HG02623 (cell line): ENCODE measurements around the gene DPP10.

Source experiments
- ATAC-seq: cut with Tn5 transposase; IDR thresholded peaks from one replicate; pipeline ENCODE4 v1.9.1; 2021; ENCODE audit warnings: moderate library complexity; ENCODE audit not compliant: unreplicated experiment

The DPP10 gene

DNA sequence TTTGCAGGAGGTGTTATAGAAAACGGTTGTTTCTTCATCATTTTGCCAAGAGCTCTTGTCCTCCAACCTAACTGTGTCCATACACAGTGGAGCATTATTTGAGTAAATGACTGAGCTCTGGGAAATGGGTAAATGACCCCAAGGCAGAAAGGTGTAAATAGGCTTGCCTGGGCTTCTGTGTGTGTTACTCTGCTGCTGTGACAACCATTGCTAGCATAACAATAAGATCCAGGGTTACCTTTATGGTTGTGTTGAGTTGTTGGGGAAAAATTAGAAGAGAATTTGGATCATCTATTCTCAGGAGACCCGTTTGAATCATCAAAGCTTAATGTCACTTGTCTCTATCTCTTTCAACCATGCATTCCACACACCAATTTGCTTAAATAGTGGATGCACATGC lies 672.7 kb downstream of the DPP10 start:
- ATAC-seq: no peak

DNA sequence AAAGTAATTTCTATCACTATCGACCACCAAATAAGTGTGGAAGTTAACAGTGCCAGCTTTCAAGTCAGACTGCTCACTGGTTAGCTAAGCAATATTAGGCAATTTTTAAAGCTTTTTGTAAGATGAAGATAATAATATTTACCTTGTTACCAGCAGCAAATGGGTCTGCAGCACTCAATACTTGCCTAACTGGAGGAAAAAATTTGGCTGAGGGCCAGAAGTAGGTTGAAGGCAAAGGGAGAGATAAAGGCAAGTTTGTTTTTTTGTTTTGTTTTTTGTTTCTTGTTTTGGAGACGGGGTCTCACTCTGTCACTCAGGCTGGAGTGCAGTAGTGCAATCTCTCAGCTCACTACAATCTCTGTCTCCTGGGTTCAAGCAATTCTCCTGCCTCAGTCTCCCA lies 675.9 kb downstream of the DPP10 start:
- no peak for ATAC-seq

DNA sequence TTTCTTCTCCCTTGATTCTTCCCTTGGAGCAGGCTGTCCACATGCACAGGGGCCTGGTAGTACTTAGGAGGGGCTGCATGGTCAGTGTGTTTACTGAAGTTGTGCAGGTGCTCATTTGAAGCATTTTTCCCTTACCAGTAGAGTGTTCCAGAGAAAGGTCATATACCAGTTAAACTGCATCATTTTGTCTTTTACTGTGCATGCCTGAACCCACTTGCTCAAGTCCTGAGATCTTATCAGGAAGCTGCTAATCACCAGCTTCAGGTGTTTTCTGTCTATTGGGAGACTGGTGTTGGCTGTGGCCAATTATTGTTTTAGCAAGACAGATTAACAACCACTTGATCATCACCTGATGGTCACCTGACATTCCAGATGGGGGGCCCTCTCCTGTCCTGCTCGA lies 676.6 kb downstream of the DPP10 start:
- no peak for ATAC-seq

GRCh38 chr2:115122701-115123100 lies 680.3 kb downstream of the DPP10 start:
- ATAC-seq: no peak

GRCh38 chr2:115124817-115125216 lies 682.4 kb downstream of the DPP10 start:
- ATAC-seq: no peak

DNA sequence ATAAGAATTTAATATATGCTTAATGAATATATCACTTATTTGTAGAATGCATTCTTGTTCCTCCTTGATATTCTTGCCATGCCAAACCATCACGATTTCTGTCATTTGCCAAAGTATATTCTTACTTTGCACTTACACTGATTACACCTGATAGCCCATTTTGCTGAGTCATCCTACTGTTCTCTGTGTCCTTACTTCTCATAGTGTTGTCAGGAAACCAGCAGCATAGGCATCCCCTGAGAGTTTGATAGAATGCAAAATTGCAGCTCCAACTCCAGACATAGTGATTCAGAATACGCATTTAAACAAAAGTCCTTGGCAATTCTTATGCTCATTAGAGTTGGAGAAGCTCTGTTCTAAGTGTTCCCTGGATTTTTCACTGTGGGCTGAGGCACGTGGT lies 687.1 kb downstream of the DPP10 start:
- ATAC-seq: no peak

DNA sequence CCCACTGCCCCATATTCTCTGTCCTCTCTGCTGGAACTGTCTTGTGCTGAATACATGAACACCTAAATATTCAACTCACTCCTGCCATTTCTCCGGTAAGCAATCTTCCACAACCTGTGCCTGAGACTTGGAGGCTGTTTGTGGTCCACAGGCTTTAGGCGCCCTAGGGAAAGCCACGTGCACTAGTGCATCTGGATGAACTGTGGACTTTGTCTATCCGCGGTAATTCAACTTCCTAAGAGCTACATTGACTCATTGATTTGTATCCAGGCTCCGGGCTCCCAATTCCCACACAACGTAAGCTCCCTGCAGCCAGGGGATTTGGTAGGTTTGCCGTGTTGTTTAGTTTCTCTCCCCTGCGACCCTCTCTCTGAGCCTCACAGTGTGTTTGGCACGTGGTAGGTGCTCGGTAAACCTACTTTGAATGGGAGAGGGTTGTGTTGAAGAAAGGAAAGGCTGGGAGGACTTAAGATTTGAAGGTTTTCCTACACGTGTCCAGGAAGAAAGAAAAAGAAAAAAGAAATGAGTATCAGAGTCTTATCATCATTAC lies 718.2 kb downstream of the DPP10 start:
- ATAC-seq: no peak

GRCh38 chr2:115161081-115161770 lies 718.8 kb downstream of the DPP10 start:
- ATAC-seq: no peak

DNA sequence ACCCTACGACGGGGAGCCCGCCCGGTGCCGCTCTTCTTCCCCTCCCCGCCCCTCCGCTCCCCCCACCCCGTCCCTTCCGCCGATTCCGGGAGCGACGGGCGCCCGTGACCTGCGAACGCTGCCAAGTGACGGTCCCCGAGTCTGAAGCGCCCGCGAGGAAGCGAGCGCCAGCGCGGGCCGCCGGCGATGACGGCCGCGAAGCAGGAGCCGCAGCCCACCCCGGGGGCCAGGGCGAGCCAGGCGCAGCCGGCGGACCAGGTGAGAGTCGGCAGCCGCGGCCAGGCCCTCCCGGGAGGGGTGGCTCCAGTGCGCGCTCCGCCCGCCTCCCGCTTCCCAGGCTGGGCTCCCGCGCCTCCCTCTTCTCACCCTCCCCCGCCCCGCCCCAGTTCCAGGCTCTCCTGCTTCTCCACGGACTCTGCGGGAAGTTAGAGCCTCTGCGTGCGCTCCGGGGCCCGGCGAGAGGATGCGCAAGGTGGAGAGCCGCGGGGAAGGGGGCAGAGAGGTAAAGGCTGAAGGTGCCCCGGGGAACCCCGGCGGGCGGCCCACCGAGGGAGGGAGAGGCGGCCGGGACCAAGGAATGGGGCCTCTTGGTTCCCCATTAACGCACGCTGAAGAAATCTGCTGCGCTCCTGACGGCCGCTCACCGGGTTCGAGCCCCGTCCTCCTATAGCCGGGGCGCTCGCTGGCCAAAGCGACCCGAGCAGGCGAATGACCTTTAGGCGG lies 719.5 kb downstream of the DPP10 start:
- ATAC-seq: no peak

- ATAC-seq: no peak
Observed at GRCh38 chr2:115162494-115163293, 720.3 kb downstream of the DPP10 start.

- no peak for ATAC-seq
Observed at GRCh38 chr2:115163572-115163971, 721.1 kb downstream of the DPP10 start.

DNA sequence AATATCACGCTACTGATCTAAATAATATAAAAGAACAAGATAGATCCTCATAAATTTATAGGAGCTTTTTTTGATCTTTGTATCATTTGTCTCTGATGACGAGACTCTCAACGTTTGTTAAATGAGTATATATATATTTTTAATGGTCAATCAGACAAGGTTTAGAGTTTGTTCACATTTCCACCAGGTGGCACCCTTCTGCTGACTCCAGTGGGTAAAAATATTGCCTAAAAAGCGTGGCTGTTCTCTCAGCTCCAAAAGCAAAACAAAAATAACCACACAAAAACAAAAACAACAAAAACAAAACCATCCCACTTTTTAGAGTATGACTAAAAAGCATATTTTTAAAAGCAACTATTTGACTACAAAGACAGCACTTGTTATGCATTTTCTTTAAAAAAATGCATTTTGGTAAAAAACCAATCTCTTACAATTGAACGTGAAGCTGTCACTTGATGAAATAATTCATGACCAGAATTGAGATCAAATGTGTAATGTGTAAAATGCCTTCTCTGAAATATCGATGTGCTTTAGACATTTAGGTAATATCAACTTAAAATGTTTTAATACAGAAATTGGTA lies 723.2 kb downstream of the DPP10 start:
- no peak for ATAC-seq

GRCh38 chr2:115168457-115168856 lies 726.0 kb downstream of the DPP10 start:
- no peak for ATAC-seq

DNA sequence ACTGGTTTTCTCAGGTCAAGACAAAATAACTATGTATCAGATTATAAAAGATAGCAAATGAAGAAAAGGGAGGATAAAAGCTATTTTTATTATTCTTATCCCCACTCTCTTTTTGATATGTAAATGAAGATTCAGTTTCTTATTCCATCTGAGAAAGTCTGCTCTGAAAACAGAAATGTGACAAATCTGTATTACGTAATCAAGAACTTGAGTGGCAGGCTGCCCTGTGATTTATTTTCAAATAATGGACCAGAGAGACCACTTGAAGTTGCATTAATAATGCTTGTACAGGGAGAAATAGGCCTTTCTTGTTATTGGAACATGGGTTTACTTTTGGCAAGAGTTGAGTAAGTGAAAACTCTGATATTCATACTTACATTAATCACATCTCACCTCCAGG lies 727.4 kb downstream of the DPP10 start:
- ATAC-seq: no peak

DNA sequence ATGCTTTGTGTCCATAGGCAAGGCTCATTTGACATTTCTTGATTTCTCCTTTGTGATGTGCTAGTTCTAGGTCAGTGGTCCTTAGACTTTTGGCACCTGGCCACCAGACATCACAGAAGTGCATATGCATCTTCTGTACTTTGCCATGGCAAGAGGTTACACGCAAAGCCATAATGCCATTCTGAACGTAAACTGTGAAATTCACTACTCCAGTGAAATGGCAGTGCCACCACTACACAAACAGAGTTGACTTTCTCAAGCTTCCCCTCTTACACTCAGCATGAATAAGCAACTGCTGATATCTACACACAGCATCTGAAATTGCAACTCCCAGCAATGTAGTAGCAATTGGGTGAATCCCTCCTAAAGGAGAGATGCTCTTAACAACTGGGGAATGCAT lies 729.3 kb downstream of the DPP10 start:
- ATAC-seq: no peak

DNA sequence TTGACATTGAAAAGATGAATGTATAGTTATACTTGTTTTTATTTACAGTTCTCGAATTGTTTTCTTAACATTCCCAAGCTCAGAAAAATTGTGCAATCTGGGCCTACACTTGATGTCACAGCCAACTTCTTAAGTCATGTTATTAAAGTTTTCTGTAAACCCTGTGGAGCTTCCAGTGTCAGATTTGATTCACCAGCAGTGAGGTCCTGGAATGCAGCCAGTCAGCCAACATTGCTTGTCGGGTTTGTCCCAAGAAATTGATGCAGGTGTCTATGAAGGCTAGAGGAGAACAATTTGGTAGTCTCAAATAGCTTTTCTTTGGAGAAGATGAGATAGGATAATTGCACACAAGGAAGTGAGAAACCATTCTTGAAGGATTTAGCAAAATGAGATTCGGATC lies 732.2 kb downstream of the DPP10 start:
- ATAC-seq: no peak

GRCh38 chr2:115183144-115183543 lies 740.7 kb downstream of the DPP10 start:
- ATAC-seq: no peak

DNA sequence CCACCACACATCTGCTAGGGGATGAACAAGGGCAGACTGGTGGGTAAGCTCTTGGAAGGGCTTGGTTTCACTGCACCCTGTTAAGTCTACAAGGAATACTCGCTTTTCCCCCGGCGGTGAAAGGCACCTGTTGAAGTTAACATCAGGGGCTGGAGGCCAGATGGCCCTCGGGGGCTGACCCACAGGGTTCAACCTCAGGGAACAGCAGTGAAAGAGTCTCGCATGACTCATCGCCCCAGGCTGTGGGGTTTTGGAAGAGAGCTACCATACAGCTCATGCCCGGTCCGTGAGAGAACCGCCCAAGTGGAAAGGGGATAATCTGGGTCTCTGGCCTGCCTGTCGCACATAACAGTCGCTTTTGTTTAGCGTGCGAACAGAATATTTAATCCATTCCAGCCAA lies 748.0 kb downstream of the DPP10 start:
- ATAC-seq: no peak

GRCh38 chr2:115194623-115195022 lies 752.2 kb downstream of the DPP10 start:
- no peak for ATAC-seq

DNA sequence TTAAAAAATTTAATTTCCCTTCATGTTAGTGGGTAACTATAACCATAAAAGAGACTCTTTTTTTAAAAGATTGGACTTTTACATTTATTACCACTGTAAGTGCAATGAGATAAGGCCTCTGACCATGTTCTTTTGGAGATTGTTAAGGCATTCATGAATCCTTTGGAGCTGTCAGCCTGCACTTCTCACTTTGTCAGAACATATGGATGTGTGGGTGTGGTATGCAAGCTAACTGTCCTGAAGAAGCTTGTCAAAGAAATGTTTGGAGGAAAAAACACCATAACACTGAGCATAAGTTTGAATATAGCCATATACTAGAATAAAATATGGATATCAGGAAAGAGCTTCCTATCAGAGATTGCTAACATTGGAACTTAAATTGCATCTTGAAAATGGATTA lies 754.1 kb downstream of the DPP10 start:
- no peak for ATAC-seq

DNA sequence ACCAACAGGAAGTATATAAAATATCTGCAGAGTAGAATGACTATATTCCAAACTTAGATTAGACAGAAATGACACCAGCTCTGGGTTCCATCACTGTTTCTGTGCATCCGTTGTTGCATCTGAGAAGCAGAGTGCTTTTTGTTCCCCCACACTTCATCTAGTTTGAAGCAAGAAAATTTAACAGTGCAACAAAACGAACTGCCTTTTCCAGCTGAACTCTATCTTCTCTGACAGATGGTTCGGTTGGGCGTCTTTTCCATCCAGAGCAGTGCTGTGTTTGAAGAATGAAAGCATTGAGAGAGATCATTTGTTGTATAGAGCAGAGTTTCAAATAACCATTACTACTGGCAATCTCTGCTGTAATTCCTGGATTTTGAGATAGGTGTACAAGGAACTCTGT lies 757.5 kb downstream of the DPP10 start:
- ATAC-seq: no peak
